Liver (tissue), 3 donors: ENCODE measurements around the gene GUK1.

Experiments used
- CTCF ChIP-seq: fragments of 150-350 bp; IDR thresholded peaks from 2 replicates; pipeline ENCODE4 v1.5.1; 2017; ENCODE audit warnings: improper control_type of control experiment, low read depth, low read length; ENCODE audit not compliant: missing input control
- EGR1 ChIP-seq, 2 donors: IDR thresholded peaks; 2 replicates each; pipeline ENCODE4 v1.6.1; 2016 to 2018; ENCODE audit warnings: antibody characterized with exemption in 2 of 2, low read depth in 2 of 2
- TAF1 ChIP-seq: conservative IDR thresholded peaks from 2 replicates; pipeline ENCODE4 v1.6.1; 2016; ENCODE audit warnings: antibody characterized with exemption, mild to moderate bottlenecking
- donor health status: healthy.
- donor health status: healthy.

- TF ChIP-seq CTCF (no peak), TAF1 (no peak), EGR1 (IDR thresholded peaks at IDR 0.05; ENCODE audit: low read depth in 2 of 2) (no peak)
Measured at GRCh38 chr1:228136901-228137300, 3.2 kb upstream of the GUK1 start.
